IPS-18a (cell line): Measurements from ENCODE around the gene KRT34.
"Not testable (repeated sequence)": the region's sequence is repeated elsewhere in the genome, so short reads cannot be mapped to it uniquely, and the experiment has no call there.

Experiments used
- H3K27ac ChIP-seq: one replicate; pipeline ENCODE4 v1.5.1; 2013; ENCODE audit warnings: low read length
- H3K27me3 ChIP-seq: one replicate; pipeline ENCODE4 v1.6.1; 2013; ENCODE audit warnings: mild to moderate bottlenecking, low read length; ENCODE audit not compliant: control insufficient read depth, insufficient read depth
- H3K36me3 ChIP-seq: one replicate; pipeline ENCODE4 v1.6.1; 2013; ENCODE audit warnings: low read depth, low read length; ENCODE audit not compliant: control insufficient read depth
- H3K4me1 ChIP-seq: one replicate; pipeline ENCODE4 v1.6.1; 2013; ENCODE audit warnings: low read depth, low read length; ENCODE audit not compliant: control insufficient read depth
- H3K4me3 ChIP-seq: one replicate; pipeline ENCODE4 v1.5.1; 2013; ENCODE audit warnings: low read length
- H3K9ac ChIP-seq: one replicate; pipeline ENCODE4 v1.6.1; 2013; ENCODE audit warnings: mild to moderate bottlenecking, low read length, moderate library complexity
- H3K9me3 ChIP-seq: one replicate; pipeline ENCODE4 v1.6.1; 2013; ENCODE audit warnings: low read depth, low read length; ENCODE audit not compliant: control insufficient read depth

The KRT34 gene

GRCh38 chr17:41403404-41404023 lies 21.4 kb upstream of the KRT34 start:
- no peak overlapping the region for H3K27ac ChIP-seq
- no peaks in the 10 kb centered on the region for H3K9me3 ChIP-seq
- no peaks in the 10 kb centered on the region for H3K36me3 ChIP-seq
- no peaks in the 10 kb centered on the region for H3K4me1 ChIP-seq
- H3K27me3 ChIP-seq, result no peaks in the 10 kb centered on the region
- H3K9ac ChIP-seq, result no peak overlapping the region
- H3K4me3 ChIP-seq, result no peak overlapping the region

- H3K27ac ChIP-seq, result no peak overlapping the region
These were observed 20.1 kb upstream of the KRT34 start for GRCh38 chr17:41402161-41402560.

GRCh38 chr17:41396996-41397660 lies 15.0 kb upstream of the KRT34 start, which contains the start of gene KRT31:
TSS of gene KRT31 (minus strand) at chr17:41397608. CDS start at chr17:41397539, 69 bp downstream.
- Histone ChIP-seq H3K4me1 (no peaks in the 10 kb centered on the region), H3K4me3 (no peak within 1 kb of the TSS), H3K27me3 (no peaks in the 10 kb centered on the region), H3K9me3 (no peaks in the 10 kb centered on the region), H3K9ac (no peak within 1 kb of the TSS), H3K27ac (no peak within 1 kb of the TSS), H3K36me3 (no peaks in the 10 kb centered on the region)

More at GRCh38 chr17:41402161-41402560, 20.1 kb upstream of the KRT34 start:
- Histone ChIP-seq H3K4me3 (no peak overlapping the region), H3K27me3 (no peaks in the 10 kb centered on the region), H3K9me3 (no peaks in the 10 kb centered on the region), H3K4me1 (no peaks in the 10 kb centered on the region), H3K9ac (no peak overlapping the region), H3K36me3 (no peaks in the 10 kb centered on the region)

GRCh38 chr17:41396340-41396739 lies 14.2 kb upstream of the KRT34 start:
- H3K36me3 ChIP-seq, result no peaks in the 10 kb centered on the region
- no peaks in the 10 kb centered on the region for H3K4me1 ChIP-seq
- H3K4me3 ChIP-seq, result no peak overlapping the region
- no peaks in the 10 kb centered on the region for H3K9me3 ChIP-seq
- H3K27ac ChIP-seq, result no peak overlapping the region
- no peak overlapping the region for H3K9ac ChIP-seq
- H3K27me3 ChIP-seq, result no peaks in the 10 kb centered on the region

- no peak overlapping the region for H3K9ac ChIP-seq
- H3K36me3 ChIP-seq, result no peaks in the 10 kb centered on the region
- no peaks in the 10 kb centered on the region for H3K27me3 ChIP-seq
- H3K27ac ChIP-seq, result no peak overlapping the region
- H3K9me3 ChIP-seq, result no peaks in the 10 kb centered on the region
- H3K4me3 ChIP-seq, result no peak overlapping the region
- H3K4me1 ChIP-seq, result no peaks in the 10 kb centered on the region
These were observed 13.5 kb upstream of the KRT34 start for GRCh38 chr17:41395611-41396010.

GRCh38 chr17:41395044-41395443 lies 12.9 kb upstream of the KRT34 start:
- H3K27me3 ChIP-seq, H3K4me1 ChIP-seq, H3K4me3 ChIP-seq, H3K36me3 ChIP-seq, H3K9me3 ChIP-seq, H3K27ac ChIP-seq, H3K9ac ChIP-seq: not testable (repeated sequence)

- H3K9ac ChIP-seq, result no peak overlapping the region
- no peaks in the 10 kb centered on the region for H3K36me3 ChIP-seq
- H3K27ac ChIP-seq, result no peak overlapping the region
- H3K9me3 ChIP-seq, result no peaks in the 10 kb centered on the region
- no peaks in the 10 kb centered on the region for H3K27me3 ChIP-seq
- no peaks in the 10 kb centered on the region for H3K4me1 ChIP-seq
- H3K4me3 ChIP-seq, result no peak overlapping the region
These were observed 12.3 kb upstream of the KRT34 start for GRCh38 chr17:41394254-41394996.

GRCh38 chr17:41393826-41394225 lies 11.7 kb upstream of the KRT34 start:
- H3K4me1 ChIP-seq, result no peaks in the 10 kb centered on the region
- H3K4me3 ChIP-seq, result no peak overlapping the region
- H3K27me3 ChIP-seq, result no peaks in the 10 kb centered on the region
- H3K27ac ChIP-seq, result no peak overlapping the region
- H3K9me3 ChIP-seq, result no peaks in the 10 kb centered on the region
- H3K36me3 ChIP-seq, result no peaks in the 10 kb centered on the region
- no peak overlapping the region for H3K9ac ChIP-seq

GRCh38 chr17:41393294-41393693 lies 11.2 kb upstream of the KRT34 start:
- no peak overlapping the region for H3K4me3 ChIP-seq
- no peaks in the 10 kb centered on the region for H3K4me1 ChIP-seq
- no peaks in the 10 kb centered on the region for H3K9me3 ChIP-seq
- H3K27me3 ChIP-seq, result no peaks in the 10 kb centered on the region
- H3K9ac ChIP-seq, result no peak overlapping the region
- no peak overlapping the region for H3K27ac ChIP-seq
- no peaks in the 10 kb centered on the region for H3K36me3 ChIP-seq

GRCh38 chr17:41392278-41392677 lies 10.2 kb upstream of the KRT34 start:
- Histone ChIP-seq H3K27ac (no peak overlapping the region), H3K4me1 (no peaks in the 10 kb centered on the region), H3K36me3 (no peaks in the 10 kb centered on the region), H3K9me3 (no peaks in the 10 kb centered on the region), H3K9ac (no peak overlapping the region), H3K27me3 (no peaks in the 10 kb centered on the region), H3K4me3 (no peak overlapping the region)

- Histone ChIP-seq H3K27me3 (no peaks in the 10 kb centered on the region), H3K27ac (no peak overlapping the region), H3K9me3 (no peaks in the 10 kb centered on the region), H3K4me3 (no peak overlapping the region), H3K9ac (no peak overlapping the region), H3K4me1 (no peaks in the 10 kb centered on the region), H3K36me3 (no peaks in the 10 kb centered on the region)
These were observed 9.4 kb upstream of the KRT34 start for GRCh38 chr17:41391535-41391934.
